SK-N-SH treated with all-trans-retinoic acid at 6 μM for 48 hours (cell line): ENCODE data around the gene SAE1.

Experiments used
- CSRNP3 ChIP-seq: fragments of 250-450 bp; sonication (Bioruptor Pico); IDR thresholded peaks from 2 replicates; pipeline ENCODE4 v1.5.1; 2021; ENCODE audit warnings: mild to moderate bottlenecking, moderate library complexity
- POU6F1 ChIP-seq: fragments of 250-450 bp; sonication (Bioruptor Pico); IDR thresholded peaks from 2 replicates; pipeline ENCODE4 v1.8.0; 2021; ENCODE audit warnings: low read depth, mild to moderate bottlenecking, moderate library complexity, borderline replicate concordance

GRCh38 chr19:47113850-47114651 lies 16.6 kb upstream of the SAE1 start:
- TF ChIP-seq POU6F1: no peak
- no peak for TF ChIP-seq CSRNP3 (CRISPR knock-in tag)
